ENCODE data around the gene SERPINB11.
"Not testable (repeated sequence)": the region's sequence is repeated elsewhere in the genome, so short reads cannot be mapped to it uniquely, and the experiment has no call there.

Gene SERPINB11

DNA sequence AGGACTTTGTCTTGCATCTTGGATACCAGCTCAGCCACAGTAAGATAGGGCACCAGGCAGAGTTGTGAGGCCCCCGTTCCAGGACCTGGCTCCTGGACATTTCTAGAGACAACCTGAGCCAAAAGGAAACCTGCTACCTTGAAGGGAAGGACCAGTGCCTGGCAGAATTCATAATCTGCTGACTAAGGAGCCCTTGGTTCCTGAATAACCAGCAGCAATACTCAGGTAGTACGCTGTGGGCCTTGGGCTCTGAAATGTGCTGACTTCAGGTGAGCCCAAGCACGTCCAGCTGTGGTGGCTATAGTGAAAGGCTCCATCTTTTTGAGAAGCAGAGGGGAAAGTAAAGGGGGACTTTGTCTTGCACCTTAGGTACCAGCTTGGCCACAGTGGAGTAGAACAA, 28.5 kb downstream of the SERPINB11 start:
- DNase-seq: no peak

DNA sequence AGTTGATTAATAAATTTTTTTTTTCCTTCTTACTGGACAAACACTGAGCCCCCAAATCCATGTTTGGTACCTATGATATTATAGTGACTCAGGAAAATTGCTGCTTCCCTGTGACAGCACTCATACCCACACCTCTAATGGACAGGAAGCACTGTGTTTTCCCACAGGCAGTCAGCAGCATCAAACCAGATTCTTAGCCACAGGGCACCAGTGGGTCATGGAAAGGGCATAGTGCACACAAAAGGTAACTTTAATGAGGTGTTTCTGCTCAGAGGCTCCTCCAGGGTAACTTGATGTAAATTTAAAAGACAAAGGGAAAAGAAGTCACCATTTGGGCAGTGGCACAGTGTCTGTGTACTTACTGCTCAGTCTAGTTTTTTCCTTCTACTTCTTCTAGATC, 34.1 kb downstream of the SERPINB11 start:
- peak; percentile 55 for DNase-seq

DNA sequence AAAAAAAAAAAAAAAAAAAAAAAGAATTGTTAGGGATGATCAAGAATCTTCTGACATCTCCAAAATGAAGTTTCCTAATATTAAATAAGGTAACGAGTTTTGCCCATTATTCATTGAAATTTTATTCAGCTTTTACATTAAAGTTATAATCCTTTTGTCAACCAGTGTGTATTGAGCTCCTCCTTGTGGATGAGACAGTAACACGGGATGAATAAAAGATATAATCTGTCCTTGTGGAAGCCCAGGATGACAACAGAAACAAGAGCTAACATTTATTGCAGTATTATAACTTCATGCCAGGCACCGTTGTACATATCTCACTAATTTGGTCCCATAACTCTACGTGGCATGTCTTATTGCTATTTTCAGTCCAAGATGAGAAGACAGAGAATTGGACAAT, 39.0 kb downstream of the SERPINB11 start:
- peak; percentile 57 for DNase-seq

DNA sequence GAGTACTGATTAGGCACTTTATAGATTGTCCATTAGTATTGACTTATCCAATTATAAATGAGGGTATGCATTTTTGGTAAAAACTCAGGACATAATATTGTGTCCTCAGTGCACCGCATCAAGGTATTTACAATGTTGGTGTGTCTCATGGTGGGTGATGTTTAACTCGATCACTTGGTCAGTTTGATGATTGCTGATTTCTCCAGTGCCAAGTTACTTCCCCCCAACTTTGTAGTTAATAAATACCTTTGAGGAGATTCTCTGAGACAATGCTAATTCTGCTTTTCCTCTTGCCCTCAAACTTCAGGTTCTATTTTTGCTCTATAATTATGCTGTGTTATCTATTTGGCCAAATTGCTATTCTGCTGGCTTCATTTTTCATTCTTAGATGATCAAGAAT, 44.2 kb downstream of the SERPINB11 start:
- DNase-seq: no peak

DNA sequence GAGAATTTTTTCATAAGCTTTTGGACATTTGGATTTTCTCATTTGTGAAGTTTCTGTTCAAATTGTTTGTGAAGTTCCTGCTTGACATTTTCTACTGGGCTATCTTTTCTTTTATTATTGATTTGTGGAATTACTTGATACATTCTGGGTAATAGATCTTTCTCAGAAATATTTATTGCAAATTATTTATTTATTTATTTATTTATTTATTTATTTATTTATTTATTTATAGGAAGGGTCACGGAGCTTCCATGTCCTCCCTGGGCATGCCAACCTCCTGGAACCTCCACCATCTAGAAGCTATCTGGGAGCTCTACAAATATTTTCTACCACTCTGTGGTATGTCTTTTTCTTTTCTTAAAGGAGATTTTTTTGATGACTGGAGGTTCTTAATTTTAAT, 46.7 kb downstream of the SERPINB11 start:
- no peak for DNase-seq

DNA sequence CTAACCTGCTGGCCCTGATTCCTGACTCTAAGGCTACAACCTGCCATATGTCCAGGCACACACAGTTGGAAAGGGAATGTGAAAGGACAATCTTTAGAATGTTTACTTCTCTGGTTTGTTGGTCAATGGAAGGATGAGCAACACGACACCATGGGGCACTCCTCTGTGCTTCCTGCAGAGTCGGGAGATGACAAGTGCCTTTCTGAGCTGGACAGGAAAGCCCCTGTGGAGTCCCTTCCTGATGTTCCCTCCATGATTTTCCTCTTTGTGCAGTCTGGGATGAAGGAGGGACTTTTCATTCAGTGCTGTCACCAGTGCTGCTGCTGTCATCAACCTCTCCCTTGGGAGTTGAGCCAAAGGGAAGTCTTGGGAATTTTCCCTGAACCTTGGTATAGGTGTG, 49.9 kb downstream of the SERPINB11 start:
- no peak for DNase-seq

DNA sequence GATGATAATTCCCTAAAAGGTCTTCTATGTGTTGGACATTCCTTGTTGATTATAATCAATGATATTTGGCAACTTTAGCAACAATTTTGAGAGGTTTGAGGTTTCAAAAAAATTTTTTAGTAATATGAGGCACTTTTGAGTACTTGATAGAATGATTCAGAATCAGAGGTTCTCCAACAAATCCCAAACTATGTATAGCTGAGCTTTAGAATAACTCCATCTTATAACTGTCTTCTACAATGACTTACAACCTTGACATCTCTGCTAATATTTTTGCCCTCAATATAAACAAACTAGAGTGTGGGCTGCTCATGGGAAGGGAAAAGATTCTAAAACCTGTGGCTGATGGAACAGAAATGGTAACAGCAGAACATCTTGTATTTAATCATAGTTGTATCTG, 50.9 kb downstream of the SERPINB11 start:
- no peak for DNase-seq

DNA sequence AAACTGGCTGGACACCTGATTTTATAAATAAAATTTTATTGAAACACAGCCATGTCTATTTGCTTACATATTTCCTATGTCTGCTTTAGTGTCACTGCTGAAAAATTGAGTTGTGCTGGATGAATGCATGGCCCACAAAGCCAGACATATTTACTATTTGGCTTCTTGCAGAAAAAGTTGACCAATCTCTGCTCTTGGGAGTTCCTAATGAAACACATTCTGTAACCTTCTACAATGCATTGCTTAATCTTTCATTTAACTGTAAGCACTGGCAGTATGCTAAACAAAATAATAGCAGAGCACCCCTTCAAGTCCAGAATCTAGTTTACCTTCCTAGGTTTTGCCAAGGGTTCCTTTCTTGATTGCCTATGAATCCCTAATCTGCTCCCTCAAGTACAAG, 54.8 kb downstream of the SERPINB11 start:
- DNase-seq: no peak

DNA sequence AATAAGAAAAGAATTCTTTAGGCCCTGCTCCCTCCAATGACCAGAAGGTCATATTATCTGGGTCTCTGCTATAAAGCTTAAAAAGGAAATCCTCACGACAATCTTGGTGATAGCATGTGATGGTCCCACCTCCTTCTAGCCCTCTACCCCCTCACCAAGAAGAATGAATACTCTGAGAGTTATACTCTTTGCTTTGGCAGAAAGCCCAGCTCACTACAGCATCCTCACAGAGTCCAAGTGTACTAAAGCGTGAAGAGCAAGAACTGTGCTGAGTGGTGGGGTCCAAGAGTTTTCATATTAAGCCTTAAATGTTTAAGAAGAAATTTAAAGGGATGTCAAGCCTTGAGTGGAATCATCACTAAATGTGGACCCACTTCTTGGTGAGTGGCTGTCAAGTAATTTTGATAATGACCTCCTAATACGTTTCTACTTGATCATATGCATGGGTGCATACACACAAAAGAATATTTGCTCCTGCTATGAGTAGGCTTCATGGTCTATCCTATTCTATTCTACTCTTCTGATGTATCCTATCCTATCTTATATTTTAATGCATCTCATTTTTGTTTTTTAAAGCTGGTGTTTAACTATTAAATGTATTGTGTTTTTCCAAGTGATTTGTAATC, 56.0 kb downstream of the SERPINB11 start:
- DNase-seq: no peak

DNA sequence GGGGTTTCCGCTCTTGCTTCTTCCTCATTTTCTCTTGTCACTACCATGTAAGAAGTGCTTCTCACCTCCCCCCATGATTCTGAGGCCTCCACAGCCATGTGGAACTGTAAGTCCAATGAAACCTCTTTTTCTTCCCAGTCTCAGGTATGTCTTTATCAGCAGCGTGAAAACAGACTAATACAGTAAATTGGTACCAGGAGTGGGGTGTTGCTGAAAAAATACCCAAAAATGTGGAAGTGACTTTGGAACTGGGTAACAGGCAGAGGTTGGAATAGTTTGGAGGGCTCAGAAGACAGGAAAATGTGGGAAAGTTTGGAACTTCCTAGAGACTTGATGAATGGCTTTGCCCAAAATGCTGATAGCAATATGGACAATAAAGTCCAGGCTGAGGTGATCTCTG, 57.0 kb downstream of the SERPINB11 start:
- not testable (repeated sequence) for DNase-seq

DNA sequence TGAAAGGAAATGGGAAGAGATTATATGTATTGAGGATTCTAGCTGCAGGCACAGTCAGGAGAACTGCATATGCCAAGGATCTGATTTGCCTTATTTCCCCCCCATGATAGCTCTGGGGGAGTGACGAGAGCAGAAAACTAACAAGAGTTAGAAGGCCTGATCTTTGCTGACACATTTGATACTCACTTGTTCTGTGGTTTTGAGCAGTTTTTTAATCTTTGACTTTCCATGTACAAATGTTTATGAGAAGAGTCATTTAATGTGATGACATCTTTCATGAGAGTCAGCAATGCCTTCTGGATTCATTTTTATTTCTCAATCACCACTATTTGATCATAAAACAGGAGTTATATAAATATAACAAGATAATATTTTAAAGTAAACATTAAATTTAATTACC, 59.8 kb downstream of the SERPINB11 start:
- DNase-seq: peak; percentile 87

DNA sequence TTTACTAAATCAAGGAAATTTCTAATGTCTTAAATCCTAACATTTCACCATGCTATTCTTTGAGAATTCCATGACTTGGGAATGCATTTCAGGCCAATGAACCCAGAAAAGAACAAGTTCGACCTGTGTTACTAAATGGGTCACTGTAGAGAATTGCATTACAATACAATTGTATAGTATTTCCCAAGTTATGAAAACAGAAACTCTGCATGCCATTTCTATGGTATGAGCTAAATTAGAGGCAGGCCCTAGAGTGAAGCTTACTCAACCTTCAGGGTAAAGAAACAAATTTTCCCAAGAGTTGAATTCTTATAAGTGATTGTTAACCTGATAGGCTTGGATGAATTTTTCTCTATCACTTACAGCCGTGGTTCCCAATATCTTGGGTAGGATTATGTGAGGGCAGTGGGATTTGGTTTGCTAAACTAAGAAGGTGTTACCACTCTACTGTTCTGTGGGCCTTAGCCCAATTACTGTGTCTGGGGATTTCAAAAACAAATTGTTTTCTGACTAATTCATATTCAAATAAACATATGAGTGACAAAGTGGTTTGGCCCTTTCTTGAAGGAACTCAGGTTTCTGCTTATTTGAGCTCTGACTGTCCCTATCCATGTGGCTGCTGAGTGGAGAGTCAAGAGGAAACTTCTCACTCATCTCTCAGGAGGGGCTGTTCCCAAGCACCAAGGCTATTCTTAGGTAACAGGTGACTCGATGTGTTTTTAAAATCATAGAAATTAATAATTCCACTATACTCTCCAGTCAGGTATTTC, 61.3 kb downstream of the SERPINB11 start:
- peak; percentile 37 for DNase-seq

DNA sequence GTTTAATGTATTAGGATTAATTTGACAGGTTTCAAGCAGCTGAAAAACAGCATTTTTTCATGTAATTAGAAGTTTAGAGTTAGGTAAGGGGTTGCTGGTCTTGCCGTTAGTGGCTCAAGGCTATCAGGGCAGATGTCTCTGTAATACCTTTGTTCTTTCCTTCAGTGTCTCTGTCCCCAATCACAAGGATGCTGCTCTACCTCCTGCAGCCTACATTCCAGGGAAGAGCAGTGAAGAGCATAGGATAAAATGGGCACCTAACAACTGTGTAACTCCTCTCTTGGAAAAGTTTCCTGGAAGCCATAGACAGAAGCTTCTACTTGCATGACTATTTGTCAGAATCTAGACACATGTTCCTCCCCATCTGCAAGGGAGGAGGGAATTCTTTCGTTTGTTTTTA, 63.1 kb downstream of the SERPINB11 start:
- DNase-seq: no peak

Measured in EL (cell line).